Liver (tissue), 9 donors: ENCODE measurements around the gene PEX14. TPM values are rescaled to one million over a fixed set of nuclear protein-coding genes. Genes with fewer than 3 reads are reported as not detected.

Source experiments
- DNase-seq: peaks from one replicate; pipeline ENCODE4 v3.0.0-alpha.2; 2017; ENCODE audit warnings: low spot score
- H3K27ac ChIP-seq, 2 donors: one replicate each; pipeline ENCODE4 v1.7.0; 2013; ENCODE audit warnings: inconsistent platforms in 2 of 2, low read length in 2 of 2, control low read depth in 1 of 2, low read depth in 1 of 2, mild to moderate bottlenecking in 1 of 2
- H3K27me3 ChIP-seq, 4 donors: one replicate each; pipeline versions ENCODE4 v1.6.1 to v1.7.0; 2013; ENCODE audit warnings: low read length in 3 of 4, inconsistent platforms in 1 of 4, mild to moderate bottlenecking in 1 of 4, moderate library complexity in 1 of 4; ENCODE audit not compliant: control insufficient read depth in 4 of 4, insufficient read depth in 4 of 4
- H3K36me3 ChIP-seq, 4 donors: one replicate each; pipeline versions ENCODE4 v1.6.1 to v1.7.0; 2013; ENCODE audit warnings: low read length in 3 of 4, mild to moderate bottlenecking in 3 of 4, low read depth in 1 of 4, moderate library complexity in 1 of 4; ENCODE audit not compliant: control insufficient read depth in 4 of 4, insufficient read depth in 3 of 4
- H3K4me1 ChIP-seq, 4 donors: one replicate each; pipeline versions ENCODE4 v1.6.1 to v1.7.0; 2013; ENCODE audit warnings: low read length in 3 of 4, mild to moderate bottlenecking in 3 of 4, moderate library complexity in 1 of 4; ENCODE audit not compliant: control insufficient read depth in 4 of 4, insufficient read depth in 4 of 4
- H3K4me3 ChIP-seq, 3 donors: one replicate each; pipeline versions ENCODE4 v1.6.1 to v1.7.0; 2013; ENCODE audit warnings: low read length in 3 of 3, control low read depth in 1 of 3, low read depth in 1 of 3, mild to moderate bottlenecking in 1 of 3
- H3K9ac ChIP-seq, 2 donors: one replicate each; pipeline ENCODE4 v1.7.0; 2013; ENCODE audit warnings: low read length in 2 of 2, mild to moderate bottlenecking in 2 of 2, moderate library complexity in 2 of 2, control low read depth in 1 of 2, low read depth in 1 of 2
- H3K9me3 ChIP-seq, 4 donors: one replicate each; pipeline versions ENCODE4 v1.6.1 to v1.7.0; 2013; ENCODE audit warnings: low read length in 3 of 4; ENCODE audit not compliant: control insufficient read depth in 4 of 4
- EGR1 ChIP-seq, 2 donors: IDR thresholded peaks; 2 replicates each; pipeline ENCODE4 v1.6.1; 2016 to 2018; ENCODE audit warnings: antibody characterized with exemption in 2 of 2, low read depth in 2 of 2
- FOXA1 ChIP-seq: IDR thresholded peaks from 2 replicates; pipeline ENCODE4 v1.6.1; 2016; ENCODE audit warnings: antibody characterized with exemption
- FOXA2 ChIP-seq: IDR thresholded peaks from 2 replicates; pipeline ENCODE4 v1.6.1; 2016; ENCODE audit warnings: antibody characterized with exemption
- GABPA ChIP-seq, 2 donors: IDR thresholded peaks in 1 of 2; conservative IDR thresholded peaks in 1 of 2; 2 replicates each; pipeline ENCODE4 v1.6.1; 2016; ENCODE audit warnings: antibody characterized with exemption in 2 of 2, mild to moderate bottlenecking in 1 of 2, moderate library complexity in 1 of 2
- HNF4A ChIP-seq, 2 donors: conservative IDR thresholded peaks; 2 replicates each; pipeline ENCODE4 v1.6.1; 2016; ENCODE audit warnings: antibody characterized with exemption in 2 of 2, mild to moderate bottlenecking in 2 of 2
- HNF4G ChIP-seq: IDR thresholded peaks from 2 replicates; pipeline ENCODE4 v1.6.1; 2016; ENCODE audit warnings: antibody characterized with exemption
- NR2F2 ChIP-seq: IDR thresholded peaks from 2 replicates; pipeline ENCODE4 v1.6.1; 2016; ENCODE audit warnings: antibody characterized with exemption
- RAD21 ChIP-seq, 2 donors: IDR thresholded peaks; 2 replicates each; pipeline ENCODE4 v1.6.1; 2016; ENCODE audit warnings: antibody characterized with exemption in 2 of 2, mild to moderate bottlenecking in 2 of 2
- RXRA ChIP-seq, 2 donors: IDR thresholded peaks; 2 replicates each; pipeline ENCODE4 v1.6.1; 2017 to 2018; ENCODE audit warnings: antibody characterized with exemption in 2 of 2, mild to moderate bottlenecking in 1 of 2
- SP1 ChIP-seq: IDR thresholded peaks from 2 replicates; pipeline ENCODE4 v1.6.1; 2018; ENCODE audit warnings: antibody characterized with exemption, mild to moderate bottlenecking
- TAF1 ChIP-seq: conservative IDR thresholded peaks from 2 replicates; pipeline ENCODE4 v1.6.1; 2016; ENCODE audit warnings: antibody characterized with exemption, mild to moderate bottlenecking
- WGBS: extraction: QIAGEN DNeasy Blood & Tissue Kit; methylation state at CpG from one replicate; pipeline ENCODE4 v1.1.7; 2013; 5-methylcytosine and 5-hydroxymethylcytosine counted together
- polyA plus RNA-seq, 2 donors: library from polyadenylated mRNA; stranded (reverse) in 1 of 2; unstranded in 1 of 2; fragments of 200-250 nt in 1 of 2; fragments of >200 nt in 1 of 2; fragmentation: Nextera tagmentation in 1 of 2; extraction: Ambion mirVana in 1 of 2; gene quantifications; one replicate each; pipeline versions ENCODE4 v1.2.1 to v1.2.3, GENCODE V29; 2013 to 2015
- total RNA-seq, 2 donors: library from RNA; depleted of rRNA; stranded (reverse); fragments of >200 nt; gene quantifications; one replicate each; pipeline ENCODE4 v1.2.3, GENCODE V29; 2014
- TF ChIP-seq, protein P1 (sequence below): IDR thresholded peaks from 2 replicates; pipeline ENCODE4 v1.6.1; 2016; ENCODE audit warnings: antibody characterized with exemption, mild to moderate bottlenecking
- TF ChIP-seq, protein P2 (sequence below): IDR thresholded peaks from 2 replicates; pipeline ENCODE4 v1.6.1; 2016; ENCODE audit warnings: antibody characterized with exemption
- TF ChIP-seq, protein P3 (sequence below): fragments of 150-350 bp; IDR thresholded peaks from 2 replicates; pipeline ENCODE4 v1.5.1; 2017; ENCODE audit warnings: improper control_type of control experiment, low read depth, low read length; ENCODE audit not compliant: missing input control
- TF ChIP-seq, protein P4 (sequence below): IDR thresholded peaks from 2 replicates; pipeline ENCODE4 v1.6.1; 2016; ENCODE audit warnings: antibody characterized with exemption
- TF ChIP-seq, protein P5 (sequence below): IDR thresholded peaks from 2 replicates; pipeline ENCODE4 v1.6.1; 2016; ENCODE audit warnings: antibody characterized with exemption
- donor health status: healthy.
- donor health status: healthy.
- donor health status: healthy.
- donor health status: healthy.
- donor health status: healthy.

Gene PEX14
- total and polyA plus RNA-seq, 4 donors, result 7.1 to 16.1 (median 11.7) TPM

DNA sequence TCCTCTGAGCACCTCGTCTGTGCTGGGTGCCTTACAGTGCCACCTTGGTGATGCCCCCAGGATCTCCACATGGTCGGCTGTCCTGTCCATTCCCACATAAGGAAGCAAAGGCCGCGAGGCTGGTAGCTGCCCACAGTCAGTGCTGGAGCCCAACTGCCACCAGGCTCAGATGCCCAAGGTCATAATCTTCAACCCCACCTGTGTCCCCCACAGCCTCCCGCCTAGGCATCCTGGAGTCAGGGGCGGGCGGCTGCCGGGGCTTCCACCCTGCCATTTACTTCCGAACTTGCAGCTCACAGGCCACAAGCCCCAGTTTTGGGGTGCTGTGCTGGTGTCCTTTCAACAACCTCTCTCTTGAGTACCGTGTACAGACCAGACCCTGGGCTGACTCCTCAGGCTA, 195.4 kb downstream of the PEX14 start:
- H3K27me3 ChIP-seq, result no peaks in the 10 kb centered on the region
- H3K27ac ChIP-seq, result no peak overlapping the region
- TF ChIP-seq GABPA (IDR thresholded peaks at IDR 0.05 in 1 of 2, conservative IDR thresholded peaks at IDR 0.05 in 1 of 2) (no peak), NR2F2 (no peak), FOXA1 (no peak), HNF4A (conservative IDR thresholded peaks at IDR 0.05) (no peak), TAF1 (no peak), RXRA (IDR thresholded peaks at IDR 0.05) (no peak), RAD21 (IDR thresholded peaks at IDR 0.05) (no peak), SP1 (no peak), FOXA2 (no peak), HNF4G (no peak), EGR1 (IDR thresholded peaks at IDR 0.05; ENCODE audit: low read depth in 2 of 2) (no peak)
- TF ChIP-seq, protein P1, sequence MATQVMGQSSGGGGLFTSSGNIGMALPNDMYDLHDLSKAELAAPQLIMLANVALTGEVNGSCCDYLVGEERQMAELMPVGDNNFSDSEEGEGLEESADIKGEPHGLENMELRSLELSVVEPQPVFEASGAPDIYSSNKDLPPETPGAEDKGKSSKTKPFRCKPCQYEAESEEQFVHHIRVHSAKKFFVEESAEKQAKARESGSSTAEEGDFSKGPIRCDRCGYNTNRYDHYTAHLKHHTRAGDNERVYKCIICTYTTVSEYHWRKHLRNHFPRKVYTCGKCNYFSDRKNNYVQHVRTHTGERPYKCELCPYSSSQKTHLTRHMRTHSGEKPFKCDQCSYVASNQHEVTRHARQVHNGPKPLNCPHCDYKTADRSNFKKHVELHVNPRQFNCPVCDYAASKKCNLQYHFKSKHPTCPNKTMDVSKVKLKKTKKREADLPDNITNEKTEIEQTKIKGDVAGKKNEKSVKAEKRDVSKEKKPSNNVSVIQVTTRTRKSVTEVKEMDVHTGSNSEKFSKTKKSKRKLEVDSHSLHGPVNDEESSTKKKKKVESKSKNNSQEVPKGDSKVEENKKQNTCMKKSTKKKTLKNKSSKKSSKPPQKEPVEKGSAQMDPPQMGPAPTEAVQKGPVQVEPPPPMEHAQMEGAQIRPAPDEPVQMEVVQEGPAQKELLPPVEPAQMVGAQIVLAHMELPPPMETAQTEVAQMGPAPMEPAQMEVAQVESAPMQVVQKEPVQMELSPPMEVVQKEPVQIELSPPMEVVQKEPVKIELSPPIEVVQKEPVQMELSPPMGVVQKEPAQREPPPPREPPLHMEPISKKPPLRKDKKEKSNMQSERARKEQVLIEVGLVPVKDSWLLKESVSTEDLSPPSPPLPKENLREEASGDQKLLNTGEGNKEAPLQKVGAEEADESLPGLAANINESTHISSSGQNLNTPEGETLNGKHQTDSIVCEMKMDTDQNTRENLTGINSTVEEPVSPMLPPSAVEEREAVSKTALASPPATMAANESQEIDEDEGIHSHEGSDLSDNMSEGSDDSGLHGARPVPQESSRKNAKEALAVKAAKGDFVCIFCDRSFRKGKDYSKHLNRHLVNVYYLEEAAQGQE, result no peak
- TF ChIP-seq, protein P2, sequence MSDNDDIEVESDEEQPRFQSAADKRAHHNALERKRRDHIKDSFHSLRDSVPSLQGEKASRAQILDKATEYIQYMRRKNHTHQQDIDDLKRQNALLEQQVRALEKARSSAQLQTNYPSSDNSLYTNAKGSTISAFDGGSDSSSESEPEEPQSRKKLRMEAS, result no peak
- TF ChIP-seq, protein P3, sequence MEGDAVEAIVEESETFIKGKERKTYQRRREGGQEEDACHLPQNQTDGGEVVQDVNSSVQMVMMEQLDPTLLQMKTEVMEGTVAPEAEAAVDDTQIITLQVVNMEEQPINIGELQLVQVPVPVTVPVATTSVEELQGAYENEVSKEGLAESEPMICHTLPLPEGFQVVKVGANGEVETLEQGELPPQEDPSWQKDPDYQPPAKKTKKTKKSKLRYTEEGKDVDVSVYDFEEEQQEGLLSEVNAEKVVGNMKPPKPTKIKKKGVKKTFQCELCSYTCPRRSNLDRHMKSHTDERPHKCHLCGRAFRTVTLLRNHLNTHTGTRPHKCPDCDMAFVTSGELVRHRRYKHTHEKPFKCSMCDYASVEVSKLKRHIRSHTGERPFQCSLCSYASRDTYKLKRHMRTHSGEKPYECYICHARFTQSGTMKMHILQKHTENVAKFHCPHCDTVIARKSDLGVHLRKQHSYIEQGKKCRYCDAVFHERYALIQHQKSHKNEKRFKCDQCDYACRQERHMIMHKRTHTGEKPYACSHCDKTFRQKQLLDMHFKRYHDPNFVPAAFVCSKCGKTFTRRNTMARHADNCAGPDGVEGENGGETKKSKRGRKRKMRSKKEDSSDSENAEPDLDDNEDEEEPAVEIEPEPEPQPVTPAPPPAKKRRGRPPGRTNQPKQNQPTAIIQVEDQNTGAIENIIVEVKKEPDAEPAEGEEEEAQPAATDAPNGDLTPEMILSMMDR, result no peak
- TF ChIP-seq, protein P4, sequence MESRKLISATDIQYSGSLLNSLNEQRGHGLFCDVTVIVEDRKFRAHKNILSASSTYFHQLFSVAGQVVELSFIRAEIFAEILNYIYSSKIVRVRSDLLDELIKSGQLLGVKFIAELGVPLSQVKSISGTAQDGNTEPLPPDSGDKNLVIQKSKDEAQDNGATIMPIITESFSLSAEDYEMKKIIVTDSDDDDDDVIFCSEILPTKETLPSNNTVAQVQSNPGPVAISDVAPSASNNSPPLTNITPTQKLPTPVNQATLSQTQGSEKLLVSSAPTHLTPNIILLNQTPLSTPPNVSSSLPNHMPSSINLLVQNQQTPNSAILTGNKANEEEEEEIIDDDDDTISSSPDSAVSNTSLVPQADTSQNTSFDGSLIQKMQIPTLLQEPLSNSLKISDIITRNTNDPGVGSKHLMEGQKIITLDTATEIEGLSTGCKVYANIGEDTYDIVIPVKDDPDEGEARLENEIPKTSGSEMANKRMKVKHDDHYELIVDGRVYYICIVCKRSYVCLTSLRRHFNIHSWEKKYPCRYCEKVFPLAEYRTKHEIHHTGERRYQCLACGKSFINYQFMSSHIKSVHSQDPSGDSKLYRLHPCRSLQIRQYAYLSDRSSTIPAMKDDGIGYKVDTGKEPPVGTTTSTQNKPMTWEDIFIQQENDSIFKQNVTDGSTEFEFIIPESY, result no peak
- TF ChIP-seq, protein P5, sequence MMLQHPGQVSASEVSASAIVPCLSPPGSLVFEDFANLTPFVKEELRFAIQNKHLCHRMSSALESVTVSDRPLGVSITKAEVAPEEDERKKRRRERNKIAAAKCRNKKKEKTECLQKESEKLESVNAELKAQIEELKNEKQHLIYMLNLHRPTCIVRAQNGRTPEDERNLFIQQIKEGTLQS, result no peak
- WGBS, result 95% methylated on average over 10 of the region's 10 CpGs
- no peak overlapping the region for H3K4me3 ChIP-seq
- H3K4me1 ChIP-seq, result peaks cover 19 to 49% (median 30%) of the 10 kb centered on the region in 4 donors
- H3K9ac ChIP-seq, result no peak overlapping the region
- DNase-seq, result no peak
- no peaks in the 10 kb centered on the region for H3K9me3 ChIP-seq
- H3K36me3 ChIP-seq, result no peaks in the 10 kb centered on the region

DNA sequence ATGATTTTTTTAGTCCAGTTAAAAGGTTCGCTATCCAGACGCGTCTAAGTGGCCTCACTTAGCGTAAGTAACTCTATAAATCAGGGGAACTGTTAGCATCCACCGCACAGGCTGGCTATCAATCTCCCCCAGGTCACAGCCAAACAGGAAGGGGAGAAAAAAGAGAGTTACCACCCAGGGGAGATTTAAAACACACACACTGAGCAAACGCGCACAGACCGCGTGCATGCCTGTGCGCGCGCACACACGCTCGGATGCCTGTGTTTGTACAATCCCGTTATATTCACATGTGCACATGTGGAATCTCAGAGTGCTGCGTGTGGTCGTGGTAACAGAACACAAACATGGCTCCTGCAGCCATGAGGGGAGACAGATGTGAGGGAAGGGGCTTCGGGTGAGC, 196.3 kb downstream of the PEX14 start:
- peaks cover 21 to 50% (median 32%) of the 10 kb centered on the region in 4 donors for H3K4me1 ChIP-seq
- H3K9me3 ChIP-seq, result no peaks in the 10 kb centered on the region
- H3K36me3 ChIP-seq, result no peaks in the 10 kb centered on the region
- no peaks in the 10 kb centered on the region for H3K27me3 ChIP-seq
- H3K4me3 ChIP-seq, result no peak overlapping the region
- H3K27ac ChIP-seq, result no peak overlapping the region
- no peak overlapping the region for H3K9ac ChIP-seq
- DNase-seq, result no peak
- 85% methylated on average over 18 of the region's 18 CpGs for WGBS
- TF ChIP-seq FOXA1 (no peak), HNF4G (no peak), SP1 (no peak), EGR1 (IDR thresholded peaks at IDR 0.05; ENCODE audit: low read depth in 2 of 2) (no peak), RAD21 (IDR thresholded peaks at IDR 0.05) (no peak), HNF4A (conservative IDR thresholded peaks at IDR 0.05) (no peak), FOXA2 (no peak)
- TF ChIP-seq, protein P1, result no peak
- TF ChIP-seq, protein P4, result no peak
